CD4-positive, alpha-beta T cell treated with Interleukin-17A for 1 hour (primary cell): ENCODE data around the gene MYO18A.

ENCODE experiments used
- DNase-seq: peaks from one replicate; pipeline ENCODE4 v3.0.0-alpha.2; 2020

The MYO18A gene

GRCh38 chr17:29073045-29073444 is 107.2 kb downstream of the MYO18A start:
- no peak for DNase-seq

GRCh38 chr17:29071303-29071702 is 108.9 kb downstream of the MYO18A start:
- DNase-seq = no peak

GRCh38 chr17:29070781-29071180 is 109.4 kb downstream of the MYO18A start:
- DNase-seq = no peak

GRCh38 chr17:29070308-29070707 is 109.9 kb downstream of the MYO18A start:
- DNase-seq = no peak

GRCh38 chr17:29069526-29070041 is 110.6 kb downstream of the MYO18A start:
- DNase-seq = no peak

GRCh38 chr17:29068818-29069217 is 111.4 kb downstream of the MYO18A start:
- DNase-seq = no peak

- no peak for DNase-seq
Measured at GRCh38 chr17:29066606-29067005, 113.6 kb downstream of the MYO18A start.

- no peak for DNase-seq
Measured at GRCh38 chr17:29066047-29066446, 114.2 kb downstream of the MYO18A start.

- no peak for DNase-seq
Measured at GRCh38 chr17:29063992-29064391, 116.2 kb downstream of the MYO18A start.

GRCh38 chr17:29062215-29062614 is 118.0 kb downstream of the MYO18A start:
- no peak for DNase-seq

- no peak for DNase-seq
Measured at GRCh38 chr17:29061036-29061435, 119.2 kb downstream of the MYO18A start.

GRCh38 chr17:29060475-29060874 is 119.7 kb downstream of the MYO18A start:
- no peak for DNase-seq

- DNase-seq = no peak
Measured at GRCh38 chr17:29059281-29059680, 120.9 kb downstream of the MYO18A start.

- DNase-seq = no peak
Measured at GRCh38 chr17:29058391-29058790, 121.8 kb downstream of the MYO18A start.

GRCh38 chr17:29057361-29057760 is 122.8 kb downstream of the MYO18A start:
- no peak for DNase-seq

GRCh38 chr17:29054835-29055234 is 125.4 kb downstream of the MYO18A start:
- no peak for DNase-seq

GRCh38 chr17:29051731-29052130 is 128.5 kb downstream of the MYO18A start:
- no peak for DNase-seq

GRCh38 chr17:29051194-29051593 is 129.0 kb downstream of the MYO18A start:
- DNase-seq = no peak

- DNase-seq = no peak
Measured at GRCh38 chr17:29050176-29050575, 130.0 kb downstream of the MYO18A start.

- DNase-seq = no peak
Measured at GRCh38 chr17:29049541-29050145, 130.6 kb downstream of the MYO18A start.

- DNase-seq = no peak
Measured at GRCh38 chr17:29048440-29049368, 131.5 kb downstream of the MYO18A start.

GRCh38 chr17:29046473-29046839 is 133.7 kb downstream of the MYO18A start:
- no peak for DNase-seq

- DNase-seq = no peak
Measured at GRCh38 chr17:29045734-29046472, 134.3 kb downstream of the MYO18A start.
